Colon (tissue), 2 donors: ENCODE results near the gene NRDC.
A peak's percentile ranks its signal among the peaks of the same experiment; 100 is the strongest.

Experiments used
- FAIRE-seq: peaks from 2 replicates; lab custom pipeline; 2012; peaks lifted over from hg19 to GRCh38; lab: Jason Lieb, UNC
- donor health status: control.
- donor health status: control.

NRDC gene, protein sequence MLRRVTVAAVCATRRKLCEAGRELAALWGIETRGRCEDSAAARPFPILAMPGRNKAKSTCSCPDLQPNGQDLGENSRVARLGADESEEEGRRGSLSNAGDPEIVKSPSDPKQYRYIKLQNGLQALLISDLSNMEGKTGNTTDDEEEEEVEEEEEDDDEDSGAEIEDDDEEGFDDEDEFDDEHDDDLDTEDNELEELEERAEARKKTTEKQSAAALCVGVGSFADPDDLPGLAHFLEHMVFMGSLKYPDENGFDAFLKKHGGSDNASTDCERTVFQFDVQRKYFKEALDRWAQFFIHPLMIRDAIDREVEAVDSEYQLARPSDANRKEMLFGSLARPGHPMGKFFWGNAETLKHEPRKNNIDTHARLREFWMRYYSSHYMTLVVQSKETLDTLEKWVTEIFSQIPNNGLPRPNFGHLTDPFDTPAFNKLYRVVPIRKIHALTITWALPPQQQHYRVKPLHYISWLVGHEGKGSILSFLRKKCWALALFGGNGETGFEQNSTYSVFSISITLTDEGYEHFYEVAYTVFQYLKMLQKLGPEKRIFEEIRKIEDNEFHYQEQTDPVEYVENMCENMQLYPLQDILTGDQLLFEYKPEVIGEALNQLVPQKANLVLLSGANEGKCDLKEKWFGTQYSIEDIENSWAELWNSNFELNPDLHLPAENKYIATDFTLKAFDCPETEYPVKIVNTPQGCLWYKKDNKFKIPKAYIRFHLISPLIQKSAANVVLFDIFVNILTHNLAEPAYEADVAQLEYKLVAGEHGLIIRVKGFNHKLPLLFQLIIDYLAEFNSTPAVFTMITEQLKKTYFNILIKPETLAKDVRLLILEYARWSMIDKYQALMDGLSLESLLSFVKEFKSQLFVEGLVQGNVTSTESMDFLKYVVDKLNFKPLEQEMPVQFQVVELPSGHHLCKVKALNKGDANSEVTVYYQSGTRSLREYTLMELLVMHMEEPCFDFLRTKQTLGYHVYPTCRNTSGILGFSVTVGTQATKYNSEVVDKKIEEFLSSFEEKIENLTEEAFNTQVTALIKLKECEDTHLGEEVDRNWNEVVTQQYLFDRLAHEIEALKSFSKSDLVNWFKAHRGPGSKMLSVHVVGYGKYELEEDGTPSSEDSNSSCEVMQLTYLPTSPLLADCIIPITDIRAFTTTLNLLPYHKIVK

DNA sequence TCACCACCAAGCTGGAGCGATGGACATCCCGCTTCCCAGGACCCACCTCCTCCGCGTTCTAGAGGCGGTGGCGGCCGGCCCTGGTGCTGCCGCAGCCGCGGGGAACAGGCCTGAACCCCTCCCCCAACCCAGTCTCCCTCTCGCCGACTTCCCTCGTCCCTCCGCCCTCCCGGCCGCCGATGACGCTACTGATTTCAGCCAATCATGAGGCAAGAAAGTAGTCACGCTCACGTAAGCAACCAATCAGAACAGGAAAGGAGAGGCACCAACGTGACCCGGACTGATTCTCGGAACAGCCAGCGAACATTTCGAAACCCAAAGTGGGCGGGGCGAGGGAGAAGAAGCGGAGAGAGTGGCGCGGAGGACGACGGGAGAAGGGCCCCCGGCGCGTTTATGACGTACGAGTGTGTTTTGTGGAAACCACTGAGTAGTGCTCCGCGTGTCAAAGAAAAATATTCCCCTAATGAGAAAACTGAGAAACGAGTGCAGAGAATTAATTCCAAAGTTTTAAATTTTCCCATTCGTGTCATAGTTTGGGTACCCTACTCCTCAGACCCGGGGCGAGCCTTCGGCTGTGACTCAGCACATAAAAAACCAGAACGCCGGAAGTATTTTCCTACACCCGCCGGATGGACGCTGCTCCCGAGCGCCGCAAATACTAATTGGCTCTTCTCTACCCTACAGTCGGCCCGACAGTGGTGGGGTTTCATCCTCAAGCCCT is at the start of gene NRDC:
TSS of gene NRDC (minus strand) at position 112 of the 721 bp plus-strand sequence. CDS start 112 bp downstream, outside the sequence.
- peak; percentile 97 for FAIRE-seq

DNA sequence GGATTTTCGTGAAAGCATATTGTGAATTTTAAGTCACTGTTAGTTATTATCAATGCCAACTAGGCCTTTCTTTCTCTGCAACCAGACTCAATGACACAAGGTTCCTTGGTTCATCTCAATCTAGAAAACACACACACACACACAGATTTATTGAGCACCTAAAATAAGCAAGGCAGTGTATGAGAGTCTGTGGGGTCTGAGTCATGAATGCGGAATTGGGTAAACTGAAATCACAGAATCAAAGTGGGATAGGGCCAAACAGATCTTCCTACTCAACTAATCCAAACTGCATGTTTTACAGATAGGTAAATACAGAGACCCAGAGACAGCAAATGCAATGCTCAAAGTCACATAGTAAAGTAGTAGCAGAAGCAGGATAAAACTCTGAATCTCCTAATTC is 48.5 kb upstream of the NRDC start:
- no peak for FAIRE-seq

GRCh38 chr1:51926171-51926812 is 47.8 kb upstream of the NRDC start:
- no peak for FAIRE-seq

DNA sequence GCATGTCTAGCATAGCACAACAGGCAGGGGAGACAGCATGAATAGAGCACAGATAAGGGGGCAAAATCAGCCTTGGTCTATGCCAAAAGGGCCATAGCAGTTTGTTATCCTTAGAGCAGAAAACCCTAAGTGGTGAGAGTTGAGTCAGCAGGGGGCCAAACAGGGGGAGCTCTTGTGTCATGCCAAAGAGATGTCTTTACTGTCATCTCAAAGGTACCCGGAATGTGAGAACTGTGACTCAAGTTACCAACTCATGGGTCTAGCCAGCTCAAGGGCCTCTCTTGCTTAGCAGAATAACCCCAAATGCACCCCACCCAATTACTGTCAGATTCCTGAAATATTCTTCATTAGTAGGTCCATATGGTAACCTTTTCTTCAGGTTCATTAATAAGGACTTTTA is 45.9 kb upstream of the NRDC start:
- no peak for FAIRE-seq

- no peak for FAIRE-seq
These were observed 43.5 kb upstream of the NRDC start for GRCh38 chr1:51922040-51922439.

GRCh38 chr1:51920130-51920529 is 41.6 kb upstream of the NRDC start:
- FAIRE-seq: no peak

GRCh38 chr1:51919684-51920083 is 41.2 kb upstream of the NRDC start:
- FAIRE-seq: no peak

GRCh38 chr1:51916587-51917405 is 38.3 kb upstream of the NRDC start:
- no peak for FAIRE-seq

DNA sequence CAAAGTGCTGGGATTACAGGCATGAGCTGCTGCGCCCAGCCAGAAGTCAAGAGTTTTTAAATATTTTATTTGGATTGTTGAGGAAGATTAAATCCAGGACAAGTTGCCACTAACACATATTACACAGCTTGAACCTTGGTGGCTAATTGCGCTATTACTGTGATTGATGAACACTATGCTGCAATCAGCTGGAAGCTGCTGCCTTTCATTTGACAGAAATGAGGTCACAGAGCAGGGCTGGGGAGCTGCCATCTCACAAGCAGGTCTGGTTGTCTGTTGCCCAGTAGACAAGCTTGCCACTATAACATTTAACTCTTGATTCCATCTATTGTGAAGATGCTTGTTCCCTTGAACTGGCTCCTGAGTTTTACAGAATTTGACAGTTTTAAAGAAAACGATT is 37.4 kb upstream of the NRDC start:
- FAIRE-seq: no peak

DNA sequence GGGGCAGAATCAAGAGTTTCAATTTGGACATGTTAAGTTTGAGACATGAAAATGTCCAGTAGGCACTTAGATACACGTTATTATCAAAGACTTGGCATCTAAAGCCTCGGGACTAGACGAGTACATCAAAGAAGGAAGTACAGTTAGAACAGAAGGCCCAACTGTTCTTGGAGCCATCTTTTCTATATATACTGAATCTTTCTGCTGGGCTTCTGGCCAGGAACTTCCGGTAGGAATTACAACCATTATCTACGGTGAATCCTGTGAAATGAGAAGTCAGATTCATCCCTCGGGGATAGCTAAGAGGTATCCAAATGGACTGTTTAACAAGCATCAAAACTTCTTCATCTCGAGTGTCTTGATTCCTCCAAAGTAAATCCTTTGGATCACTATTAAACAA is 34.4 kb upstream of the NRDC start:
- no peak for FAIRE-seq

DNA sequence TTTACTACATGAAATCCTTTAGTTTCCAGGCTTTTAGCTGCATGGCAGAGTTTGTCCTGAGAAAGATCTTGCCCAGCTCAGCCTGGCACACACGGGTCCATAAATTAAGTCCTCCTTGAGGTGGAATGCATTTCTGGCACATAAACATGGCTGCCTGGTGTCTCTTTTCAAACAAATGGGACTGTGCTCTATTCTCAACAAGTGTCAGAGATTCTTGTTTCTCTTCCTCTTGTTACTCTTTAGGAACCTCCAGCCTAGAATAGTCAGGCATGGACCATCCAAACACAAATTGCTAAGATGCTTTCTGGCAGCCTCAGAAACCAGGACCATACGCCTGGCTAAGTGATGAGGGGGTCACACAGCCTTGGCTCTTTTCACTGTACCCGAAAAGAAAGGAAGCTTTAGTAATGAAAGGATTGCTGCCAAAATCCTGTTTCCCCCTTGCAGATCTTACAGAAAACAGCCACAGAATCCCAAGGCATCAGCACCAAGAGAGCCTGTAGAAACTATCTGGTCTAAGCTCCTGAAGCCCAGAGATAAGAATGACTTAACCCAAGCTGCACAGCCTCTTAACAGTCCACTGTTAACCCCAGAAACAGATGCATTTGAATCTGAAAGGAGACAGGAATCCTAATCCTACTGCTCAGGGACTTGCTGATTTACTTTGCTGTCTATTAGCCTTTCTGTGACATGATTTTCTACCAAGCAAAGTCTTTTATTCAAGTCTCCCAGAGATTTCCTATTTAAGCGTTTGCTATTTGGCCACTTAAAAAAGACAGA is 31.9 kb upstream of the NRDC start:
- FAIRE-seq: no peak

DNA sequence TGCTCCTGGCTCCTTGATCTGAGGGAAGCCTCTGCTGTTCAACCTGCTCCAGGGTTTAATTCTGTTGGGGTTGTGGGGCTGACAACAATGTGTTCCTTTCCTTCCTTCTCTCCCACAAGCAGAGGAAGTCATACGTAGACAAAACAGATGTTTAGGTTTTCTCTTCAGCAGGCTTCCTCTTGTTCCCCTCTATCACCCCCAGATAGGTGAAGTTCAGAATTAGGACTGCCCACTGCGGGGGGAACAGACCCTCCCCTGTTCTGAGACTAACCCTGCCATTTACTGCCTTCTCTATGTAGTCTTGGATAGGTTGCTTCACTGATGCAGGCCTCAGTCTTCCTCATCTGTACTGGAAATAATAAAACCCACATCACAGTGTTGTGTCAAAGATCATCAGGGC is 30.0 kb upstream of the NRDC start:
- FAIRE-seq: no peak

- FAIRE-seq: no peak
These were observed 28.7 kb upstream of the NRDC start for GRCh38 chr1:51907079-51907702.

DNA sequence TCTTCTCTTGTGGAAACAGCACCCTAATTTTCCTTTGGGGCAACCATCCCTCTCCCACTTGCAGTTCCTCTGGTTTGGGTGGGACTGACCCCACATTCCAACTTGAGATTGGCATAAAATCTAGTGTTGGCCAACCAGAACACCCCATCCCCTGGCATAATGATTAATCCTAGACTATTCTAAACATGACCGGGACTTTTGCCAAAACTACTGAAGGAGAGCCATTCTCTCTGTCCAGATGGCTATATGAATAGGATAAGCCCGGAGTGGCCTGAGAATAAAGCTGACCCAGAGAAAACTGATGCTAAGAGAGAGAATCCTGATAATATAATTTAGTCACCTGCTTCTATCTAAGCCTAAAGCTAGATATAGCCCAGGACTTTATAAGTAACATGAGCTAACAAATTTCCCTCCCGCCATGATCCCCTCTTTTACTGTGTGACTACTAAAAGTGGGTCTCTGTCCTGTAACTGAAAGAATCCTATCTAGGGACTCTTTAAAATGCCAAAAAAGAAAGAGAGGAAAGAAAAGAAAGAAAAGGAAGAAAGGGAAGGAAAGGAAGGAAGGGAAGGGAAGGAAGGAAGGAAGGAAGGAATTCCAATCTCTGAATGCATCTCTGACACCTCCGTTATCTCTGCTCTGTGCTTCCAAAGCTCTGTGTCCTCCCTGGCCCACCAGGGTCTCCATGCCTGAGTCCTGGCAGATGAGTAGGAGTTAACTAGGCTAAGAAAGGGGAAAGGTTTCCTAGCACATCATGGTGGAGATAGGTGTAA is 28.0 kb upstream of the NRDC start:
- no peak for FAIRE-seq

DNA sequence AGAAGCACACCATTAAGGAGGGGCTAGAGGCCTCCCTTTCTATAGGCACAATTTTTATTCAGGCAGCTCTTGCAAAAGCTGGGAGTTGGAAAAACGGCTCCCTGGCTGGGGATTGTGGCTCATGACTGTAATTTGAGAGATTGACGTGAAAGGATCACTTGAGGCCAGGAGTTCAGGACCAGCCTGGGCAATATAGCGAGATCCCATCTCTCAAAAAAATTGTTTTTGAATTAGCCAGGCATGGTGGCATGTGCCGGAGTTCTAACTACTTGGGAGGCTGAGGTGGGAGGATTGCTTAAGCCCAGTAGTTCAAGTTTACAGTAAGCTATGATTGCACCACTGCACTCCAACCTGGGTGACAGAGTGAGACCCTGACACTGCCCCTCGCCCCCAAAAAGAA is 23.9 kb upstream of the NRDC start:
- FAIRE-seq: no peak

DNA sequence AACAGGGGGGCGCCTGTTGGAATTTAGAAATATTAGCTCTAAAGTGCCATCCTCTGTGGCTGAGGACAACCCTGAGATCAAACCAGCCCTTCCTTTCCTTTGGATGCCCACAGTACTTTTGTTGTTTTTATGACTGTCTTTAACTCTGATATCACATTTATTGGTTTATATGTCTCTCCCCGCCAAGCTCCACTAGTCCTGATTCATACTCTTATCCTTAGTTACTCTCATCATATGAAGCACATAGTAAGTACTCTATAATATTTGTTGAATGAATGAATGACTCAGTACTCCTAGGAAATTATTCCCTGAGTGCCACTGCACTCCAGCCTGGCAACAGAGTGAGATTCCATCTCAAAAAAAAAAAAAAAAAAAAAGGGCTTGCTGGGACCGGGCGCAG is 22.6 kb upstream of the NRDC start:
- no peak for FAIRE-seq

DNA sequence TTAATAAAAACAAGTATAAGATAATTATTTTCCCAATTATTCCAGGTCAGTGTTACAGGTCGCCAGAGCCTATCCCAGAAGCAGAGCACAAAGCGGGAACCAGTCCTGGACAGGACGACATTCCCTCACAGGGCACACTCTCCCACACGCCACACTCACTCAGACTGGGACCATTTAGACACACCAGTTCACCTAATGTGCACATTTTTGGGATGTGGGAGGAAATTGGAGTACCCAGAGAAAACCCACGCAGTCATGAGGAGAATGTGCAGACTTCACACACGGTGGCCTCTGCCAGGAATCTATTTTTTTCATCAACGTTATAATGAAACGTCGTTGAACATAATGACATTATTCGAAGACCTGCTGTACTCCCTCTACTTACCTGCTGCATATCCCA is 20.5 kb upstream of the NRDC start:
- FAIRE-seq: no peak

DNA sequence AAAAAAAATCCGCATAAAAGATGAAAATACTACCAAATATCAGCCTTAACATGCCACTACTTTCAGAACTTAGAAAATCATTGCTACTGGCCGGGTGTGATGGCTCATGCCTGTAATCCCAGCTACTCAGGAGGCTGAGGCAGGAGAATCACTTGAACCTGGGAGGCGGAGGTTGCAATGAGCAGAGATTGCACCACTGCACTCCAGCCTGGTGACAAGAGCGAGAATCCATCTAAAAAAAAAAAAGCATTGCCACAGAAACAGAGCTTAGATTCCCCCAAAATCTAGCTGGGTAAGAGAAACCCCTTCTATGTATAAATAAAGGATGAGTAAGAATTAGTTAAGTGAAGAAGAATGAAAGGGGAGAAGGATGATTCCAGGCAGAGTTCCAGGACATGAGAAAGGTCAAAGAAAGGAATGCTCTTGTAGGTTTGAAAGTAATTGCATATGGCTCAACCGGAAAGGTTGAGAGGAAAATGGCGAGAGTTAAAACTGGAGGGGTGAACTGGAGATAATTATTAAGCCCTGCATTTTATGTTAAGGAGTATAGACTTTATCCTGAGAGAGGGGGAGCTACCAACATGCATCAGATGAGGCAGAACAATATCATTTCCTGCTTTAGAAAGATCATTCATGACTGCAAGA is 19.7 kb upstream of the NRDC start:
- no peak for FAIRE-seq
